HEK293 (cell line): ENCODE measurements around the gene CCBE1.
A peak's percentile ranks its signal among the peaks of the same experiment; 100 is the strongest.

Source experiments
- GLI4 ChIP-seq: fragments of 450-650 bp; formaldehyde crosslinking; IDR thresholded peaks from 2 replicates; pipeline ENCODE4 v1.5.1; 2016; ENCODE audit warnings: missing biosample characterization, missing genetic modification characterization
- GLIS1 ChIP-seq: fragments of 450-650 bp; formaldehyde crosslinking; IDR thresholded peaks from 2 replicates; pipeline ENCODE4 v1.5.1; 2016; ENCODE audit warnings: missing biosample characterization, missing genetic modification characterization
- IKZF3 ChIP-seq: fragments of 450-650 bp; IDR thresholded peaks from 2 replicates; pipeline ENCODE4 v1.5.0; 2018; ENCODE audit warnings: missing biosample characterization, mild to moderate bottlenecking, missing genetic modification characterization, moderate library complexity
- KLF7 ChIP-seq: fragments of 450-650 bp; formaldehyde crosslinking; IDR thresholded peaks from 2 replicates; pipeline ENCODE4 v1.5.1; 2016; ENCODE audit warnings: missing biosample characterization, missing genetic modification characterization, borderline replicate concordance
- MEIS1 ChIP-seq: sonication (generic); formaldehyde crosslinking; IDR thresholded peaks from 2 replicates; pipeline ENCODE4 v1.8.1; 2022; ENCODE audit warnings: missing genetic modification reagents, mild to moderate bottlenecking, borderline replicate concordance
- PRDM10 ChIP-seq: fragments of 450-650 bp; formaldehyde crosslinking; IDR thresholded peaks from 2 replicates; pipeline ENCODE4 v1.5.1; 2016; ENCODE audit warnings: missing biosample characterization, missing genetic modification characterization
- TSHZ1 ChIP-seq: fragments of 450-650 bp; formaldehyde crosslinking; IDR thresholded peaks from 2 replicates; pipeline ENCODE4 v1.5.1; 2016; ENCODE audit warnings: missing biosample characterization, missing genetic modification characterization, borderline replicate concordance
- ZBTB17 ChIP-seq: fragments of 450-650 bp; formaldehyde crosslinking; IDR thresholded peaks from 2 replicates; pipeline ENCODE4 v1.5.1; 2016; ENCODE audit warnings: missing biosample characterization, missing genetic modification characterization
- ZBTB8A ChIP-seq: fragments of 450-650 bp; formaldehyde crosslinking; IDR thresholded peaks from 2 replicates; pipeline ENCODE4 v1.5.1; 2016; ENCODE audit warnings: missing biosample characterization, missing genetic modification characterization
- ZFP37 ChIP-seq: fragments of 450-650 bp; formaldehyde crosslinking; IDR thresholded peaks from 2 replicates; pipeline ENCODE4 v1.5.1; 2016; ENCODE audit warnings: missing biosample characterization, missing genetic modification characterization
- ZIC2 ChIP-seq: fragments of 450-650 bp; formaldehyde crosslinking; IDR thresholded peaks from 2 replicates; pipeline ENCODE4 v1.5.1; 2016; ENCODE audit warnings: missing biosample characterization, missing genetic modification characterization
- ZNF146 ChIP-seq: fragments of 450-650 bp; formaldehyde crosslinking; IDR thresholded peaks from 2 replicates; pipeline ENCODE4 v1.5.1; 2016; ENCODE audit warnings: missing biosample characterization, missing genetic modification characterization
- ZNF169 ChIP-seq: fragments of 450-650 bp; formaldehyde crosslinking; IDR thresholded peaks from 2 replicates; pipeline ENCODE4 v1.5.1; 2016; ENCODE audit warnings: missing biosample characterization, missing genetic modification characterization
- ZNF175 ChIP-seq: fragments of 450-650 bp; formaldehyde crosslinking; IDR thresholded peaks from 2 replicates; pipeline ENCODE4 v1.5.1; 2016; ENCODE audit warnings: missing biosample characterization, missing genetic modification characterization
- ZNF202 ChIP-seq: fragments of 450-650 bp; formaldehyde crosslinking; IDR thresholded peaks from 2 replicates; pipeline ENCODE4 v1.5.1; 2016; ENCODE audit warnings: missing biosample characterization, missing genetic modification characterization, borderline replicate concordance
- ZNF239 ChIP-seq: fragments of 450-650 bp; formaldehyde crosslinking; IDR thresholded peaks from 2 replicates; pipeline ENCODE4 v1.5.1; 2016; ENCODE audit warnings: missing biosample characterization, missing genetic modification characterization
- ZNF26 ChIP-seq: fragments of 450-650 bp; formaldehyde crosslinking; IDR thresholded peaks from 2 replicates; pipeline ENCODE4 v1.5.1; 2016; ENCODE audit warnings: missing biosample characterization, missing genetic modification characterization
- ZNF274 ChIP-seq, 2 experiments: fragments of 200-500 bp in 1 of 2; fragments of 450-650 bp in 1 of 2; sonication (Bioruptor generic) in 1 of 2; formaldehyde crosslinking in 1 of 2; IDR thresholded peaks; 2 replicates each; pipeline versions ENCODE4 v1.5.1 to v1.6.1; 2014 to 2016; ENCODE audit warnings: borderline replicate concordance in 1 of 2, inconsistent platforms in 1 of 2, low read length in 1 of 2, missing biosample characterization in 1 of 2, missing genetic modification characterization in 1 of 2
- ZNF350 ChIP-seq: fragments of 450-650 bp; formaldehyde crosslinking; IDR thresholded peaks from 2 replicates; pipeline ENCODE4 v1.5.0; 2017; ENCODE audit warnings: missing biosample characterization, mild to moderate bottlenecking, missing genetic modification characterization
- ZNF544 ChIP-seq: fragments of 450-650 bp; formaldehyde crosslinking; IDR thresholded peaks from 2 replicates; pipeline ENCODE4 v1.5.0; 2017; ENCODE audit warnings: missing biosample characterization, missing genetic modification characterization
- ZNF571 ChIP-seq: fragments of 450-650 bp; formaldehyde crosslinking; IDR thresholded peaks from 2 replicates; pipeline ENCODE4 v1.5.0; 2017; ENCODE audit warnings: missing biosample characterization, missing genetic modification characterization
- ZNF585B ChIP-seq: fragments of 450-650 bp; formaldehyde crosslinking; IDR thresholded peaks from 2 replicates; pipeline ENCODE4 v1.5.1; 2016; ENCODE audit warnings: missing biosample characterization, missing genetic modification characterization
- ZNF596 ChIP-seq: fragments of 450-650 bp; IDR thresholded peaks from 2 replicates; pipeline ENCODE4 v1.5.0; 2018; ENCODE audit warnings: missing biosample characterization, mild to moderate bottlenecking, missing genetic modification characterization, moderate library complexity
- ZNF600 ChIP-seq: fragments of 450-650 bp; formaldehyde crosslinking; IDR thresholded peaks from 2 replicates; pipeline ENCODE4 v1.5.1; 2016; ENCODE audit warnings: missing biosample characterization, missing genetic modification characterization
- ZNF629 ChIP-seq: fragments of 450-650 bp; formaldehyde crosslinking; IDR thresholded peaks from 2 replicates; pipeline ENCODE4 v1.5.1; 2017; ENCODE audit warnings: missing biosample characterization, missing genetic modification characterization
- ZNF654 ChIP-seq: fragments of 450-650 bp; formaldehyde crosslinking; IDR thresholded peaks from 2 replicates; pipeline ENCODE4 v1.5.1; 2016; ENCODE audit warnings: low read depth, missing biosample characterization, missing genetic modification characterization
- ZNF677 ChIP-seq: fragments of 450-650 bp; IDR thresholded peaks from 2 replicates; pipeline ENCODE4 v1.5.0; 2018; ENCODE audit warnings: missing biosample characterization, mild to moderate bottlenecking, missing genetic modification characterization, moderate library complexity
- ZNF768 ChIP-seq: fragments of 450-650 bp; formaldehyde crosslinking; IDR thresholded peaks from 2 replicates; pipeline ENCODE4 v1.5.1; 2018; ENCODE audit warnings: missing biosample characterization, mild to moderate bottlenecking, missing genetic modification characterization
- ZXDB ChIP-seq: fragments of 450-650 bp; formaldehyde crosslinking; IDR thresholded peaks from 2 replicates; pipeline ENCODE4 v1.5.1; 2016; ENCODE audit warnings: missing biosample characterization, missing genetic modification characterization
- TF ChIP-seq, protein P1 (sequence below): fragments of 450-650 bp; formaldehyde crosslinking; IDR thresholded peaks from 2 replicates; pipeline ENCODE4 v1.5.1; 2017; ENCODE audit warnings: missing biosample characterization, mild to moderate bottlenecking, missing genetic modification characterization, moderate library complexity

Gene CCBE1

DNA sequence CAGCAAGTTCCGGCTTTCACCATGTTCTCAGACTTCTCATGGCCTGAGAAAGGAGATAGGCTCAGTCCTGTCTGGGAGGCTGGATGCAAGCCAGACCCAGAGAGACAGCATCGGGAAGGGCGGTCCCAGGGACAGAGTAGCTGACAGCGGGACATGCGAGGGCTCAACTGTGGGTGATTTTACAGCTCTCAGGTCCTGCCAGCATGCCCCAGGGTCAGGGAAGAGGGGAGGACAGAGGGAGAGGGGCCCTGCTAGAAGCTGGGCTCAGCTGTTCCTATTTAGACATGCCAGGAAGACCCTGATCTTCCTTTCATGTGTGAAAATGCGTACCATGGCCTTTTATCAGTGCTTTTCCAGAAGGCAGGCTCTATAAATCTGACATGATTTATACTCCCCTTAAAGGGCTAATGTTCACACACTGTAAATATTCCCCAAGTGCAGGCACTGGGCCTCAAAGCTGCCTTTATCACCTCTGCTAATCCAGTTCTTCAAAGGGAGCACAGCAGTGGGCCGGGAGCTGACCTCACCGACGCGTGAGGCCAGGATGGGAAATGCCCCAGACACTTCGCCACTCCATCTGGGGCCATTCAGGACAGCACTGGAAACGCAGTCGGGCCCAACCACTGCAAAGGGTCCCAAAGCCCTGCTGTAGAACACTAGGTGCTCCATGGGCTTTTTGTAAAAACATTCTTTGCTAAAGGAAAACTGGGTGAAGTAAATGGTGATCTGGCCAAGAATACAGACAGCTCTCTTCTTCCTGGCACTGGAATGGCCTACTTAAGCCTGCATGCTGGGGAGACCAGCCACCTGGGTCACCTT is 242.1 kb downstream of the CCBE1 start (continued):
- TF ChIP-seq ZNF26: no peak
- no peak for TF ChIP-seq ZNF544
- TF ChIP-seq ZIC2 (tag by site-specific recombination): peak; percentile 96
- peak; percentile 92 for TF ChIP-seq ZFP37 (tag by site-specific recombination)
- TF ChIP-seq ZNF146 (tag by site-specific recombination): no peak
- TF ChIP-seq KLF7 (tag by site-specific recombination): peak; percentile 89
- peak; percentile 97 for TF ChIP-seq TSHZ1
- TF ChIP-seq ZNF654 (tag by site-specific recombination): 0 out of 2 replicates have a peak, but pooled peaks have one; percentile 4
- TF ChIP-seq ZNF768 (tag by site-specific recombination): no peak
- peak; percentile 99 for TF ChIP-seq ZXDB (tag by site-specific recombination)
- TF ChIP-seq, protein P1, sequence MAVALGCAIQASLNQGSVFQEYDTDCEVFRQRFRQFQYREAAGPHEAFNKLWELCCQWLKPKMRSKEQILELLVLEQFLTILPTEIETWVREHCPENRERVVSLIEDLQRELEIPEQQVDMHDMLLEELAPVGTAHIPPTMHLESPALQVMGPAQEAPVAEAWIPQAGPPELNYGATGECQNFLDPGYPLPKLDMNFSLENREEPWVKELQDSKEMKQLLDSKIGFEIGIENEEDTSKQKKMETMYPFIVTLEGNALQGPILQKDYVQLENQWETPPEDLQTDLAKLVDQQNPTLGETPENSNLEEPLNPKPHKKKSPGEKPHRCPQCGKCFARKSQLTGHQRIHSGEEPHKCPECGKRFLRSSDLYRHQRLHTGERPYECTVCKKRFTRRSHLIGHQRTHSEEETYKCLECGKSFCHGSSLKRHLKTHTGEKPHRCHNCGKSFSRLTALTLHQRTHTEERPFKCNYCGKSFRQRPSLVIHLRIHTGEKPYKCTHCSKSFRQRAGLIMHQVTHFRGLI (tag by site-specific recombination): peak; percentile 84
- no peak for TF ChIP-seq ZNF169 (tag by site-specific recombination)
- no peak for TF ChIP-seq GLI4 (tag by site-specific recombination)
- TF ChIP-seq ZNF239 (tag by site-specific recombination): peak; percentile 22; the same call in 1 of the 2 replicates
- peak; percentile 98 for TF ChIP-seq GLIS1
- no peak for TF ChIP-seq MEIS1 (CRISPR knock-in tag)
- TF ChIP-seq ZNF175 (tag by site-specific recombination): no peak
- no peak for TF ChIP-seq ZNF274 (IDR thresholded peaks at IDR 0.05; ENCODE audit: low read length)
- no peak for TF ChIP-seq ZNF274 (tag by site-specific recombination; IDR thresholded peaks at IDR 0.05; ENCODE audit: borderline replicate concordance)
- TF ChIP-seq ZNF585B (tag by site-specific recombination): no peak
- no peak; the same call in 1 of the 2 replicates for TF ChIP-seq ZNF350
- 0 out of 2 replicates have a peak, but pooled peaks have one; percentile 23 for TF ChIP-seq ZNF600 (tag by site-specific recombination)
- TF ChIP-seq ZNF596: peak; percentile 73
- peak; percentile 95 for TF ChIP-seq IKZF3 (tag by site-specific recombination)
- TF ChIP-seq ZBTB8A: peak; percentile 77
- TF ChIP-seq ZNF571 (tag by site-specific recombination): no peak
- TF ChIP-seq ZNF677: no peak
- TF ChIP-seq ZNF202 (tag by site-specific recombination): no peak
- TF ChIP-seq ZBTB17 (tag by site-specific recombination): peak; percentile 66
- TF ChIP-seq ZNF629 (tag by site-specific recombination): peak; percentile 90
- TF ChIP-seq PRDM10 (tag by site-specific recombination): peak; percentile 86
